HEK293 (cell line): ENCODE results near the gene IL17C.
A peak's percentile ranks its signal among the peaks of the same experiment; 100 is the strongest.

Experiments used
- CTCF ChIP-seq: fragments of 450-650 bp; formaldehyde crosslinking; IDR thresholded peaks from 2 replicates; pipeline ENCODE4 v1.5.1; 2016; ENCODE audit warnings: missing biosample characterization, missing genetic modification characterization
- MYNN ChIP-seq: fragments of 450-650 bp; formaldehyde crosslinking; IDR thresholded peaks from 2 replicates; pipeline ENCODE4 v1.5.1; 2016; ENCODE audit warnings: missing biosample characterization, missing genetic modification characterization, borderline replicate concordance
- REPIN1 ChIP-seq: fragments of 450-650 bp; formaldehyde crosslinking; IDR thresholded peaks from 2 replicates; pipeline ENCODE4 v1.5.1; 2017; ENCODE audit warnings: missing biosample characterization, missing genetic modification characterization, low read depth
- REST ChIP-seq: fragments of 450-650 bp; formaldehyde crosslinking; IDR thresholded peaks from 2 replicates; pipeline ENCODE4 v1.5.1; 2016; ENCODE audit warnings: missing biosample characterization, missing genetic modification characterization
- ZBTB20 ChIP-seq: fragments of 450-650 bp; formaldehyde crosslinking; IDR thresholded peaks from 2 replicates; pipeline ENCODE4 v1.5.1; 2016; ENCODE audit warnings: missing biosample characterization, missing genetic modification characterization
- ZNF18 ChIP-seq: fragments of 450-650 bp; formaldehyde crosslinking; IDR thresholded peaks from 2 replicates; pipeline ENCODE4 v1.5.1; 2016; ENCODE audit warnings: missing biosample characterization, missing genetic modification characterization
- ZNF223 ChIP-seq: fragments of 450-650 bp; formaldehyde crosslinking; IDR thresholded peaks from 2 replicates; pipeline ENCODE4 v1.5.1; 2016; ENCODE audit warnings: missing biosample characterization, missing genetic modification characterization
- ZNF423 ChIP-seq: fragments of 450-650 bp; formaldehyde crosslinking; IDR thresholded peaks from 2 replicates; pipeline ENCODE4 v1.5.1; 2016; ENCODE audit warnings: missing biosample characterization, missing genetic modification characterization
- ZNF549 ChIP-seq: fragments of 450-650 bp; IDR thresholded peaks from 2 replicates; pipeline ENCODE4 v1.5.1; 2018; ENCODE audit warnings: missing biosample characterization, missing genetic modification characterization, mild to moderate bottlenecking, inconsistent platforms, moderate library complexity
- ZSCAN18 ChIP-seq: fragments of 450-650 bp; formaldehyde crosslinking; IDR thresholded peaks from 2 replicates; pipeline ENCODE4 v1.5.1; 2016; ENCODE audit warnings: missing biosample characterization, missing genetic modification characterization

- TF ChIP-seq CTCF, result peak; percentile 95
- no peak for TF ChIP-seq ZNF549 (tag by site-specific recombination)
- TF ChIP-seq MYNN (tag by site-specific recombination), result no peak
- TF ChIP-seq ZBTB20, result peak; percentile 49; the same call in 1 of the 2 replicates
- 0 out of 2 replicates have a peak, but pooled peaks have one; percentile 17 for TF ChIP-seq ZNF18 (tag by site-specific recombination)
- no peak for TF ChIP-seq REST
- TF ChIP-seq REPIN1 (tag by site-specific recombination), result no peak
- no peak for TF ChIP-seq ZSCAN18
- TF ChIP-seq ZNF423, result no peak
- TF ChIP-seq ZNF223 (tag by site-specific recombination), result no peak
Observed at GRCh38 chr16:88662843-88663606, 24.7 kb downstream of the IL17C start, which contains the start of gene MVD.
